Esophagus (tissue), 2 donors: Measurements from ENCODE around the gene MYCN. TPM values are rescaled to one million over a fixed set of nuclear protein-coding genes. Genes with fewer than 3 reads are reported as not detected.

Experiments used
- H3K27ac ChIP-seq, 2 donors: one replicate each; pipeline ENCODE4 v1.5.1; 2013; ENCODE audit warnings: low read depth in 2 of 2, mild to moderate bottlenecking in 2 of 2, inconsistent platforms in 1 of 2, low read length in 1 of 2, moderate library complexity in 1 of 2
- H3K27me3 ChIP-seq, 2 donors: one replicate each; pipeline ENCODE4 v1.6.1; 2013; ENCODE audit warnings: low read length in 2 of 2, control low read depth in 1 of 2, mild to moderate bottlenecking in 1 of 2; ENCODE audit not compliant: insufficient read depth in 2 of 2, control insufficient read depth in 1 of 2
- H3K36me3 ChIP-seq, 2 donors: one replicate each; pipeline ENCODE4 v1.6.1; 2013; ENCODE audit warnings: low read length in 1 of 2; ENCODE audit not compliant: control insufficient read depth in 2 of 2, insufficient read depth in 2 of 2
- H3K4me1 ChIP-seq, 2 donors: one replicate each; pipeline ENCODE4 v1.6.1; 2013; ENCODE audit warnings: low read length in 1 of 2; ENCODE audit not compliant: control insufficient read depth in 2 of 2, insufficient read depth in 2 of 2
- H3K4me3 ChIP-seq, 2 donors: one replicate each; pipeline ENCODE4 v1.5.1; 2013; ENCODE audit warnings: low read length in 2 of 2, mild to moderate bottlenecking in 2 of 2, low read depth in 1 of 2, moderate library complexity in 1 of 2
- H3K9me3 ChIP-seq, 2 donors: one replicate each; pipeline ENCODE4 v1.6.1; 2013; ENCODE audit warnings: mild to moderate bottlenecking in 2 of 2, low read depth in 1 of 2, low read length in 1 of 2, moderate library complexity in 1 of 2; ENCODE audit not compliant: control insufficient read depth in 2 of 2, insufficient read depth in 1 of 2
- WGBS, 2 donors: extraction: QIAGEN DNeasy Blood & Tissue Kit; methylation state at CpG; one replicate each; pipeline ENCODE4 v1.1.7; 2013; 5-methylcytosine and 5-hydroxymethylcytosine counted together
- polyA plus RNA-seq, 2 donors: library from polyadenylated mRNA; stranded (reverse); fragments of 200-250 nt; gene quantifications; one replicate each; pipeline ENCODE4 v1.2.3, GENCODE V29; 2013
- donor health status: healthy with polysubstance abuse.
- donor health status: Bipolar disorder and iron deficiency.

The MYCN gene
- polyA plus RNA-seq, 2 donors: 0.49 to 0.51 TPM

GRCh38 chr2:15983496-15983895 lies 43.1 kb downstream of the MYCN start:
- H3K9me3 ChIP-seq: no peaks in the 10 kb centered on the region
- H3K4me1 ChIP-seq: peaks cover 0 to 2% of the 10 kb centered on the region in 2 donors
- 84 to 86% methylated on average over 8 of the region's 8 CpGs for WGBS, 2 donors
- no peak overlapping the region for H3K27ac ChIP-seq
- H3K4me3 ChIP-seq: no peak overlapping the region
- no peaks in the 10 kb centered on the region for H3K36me3 ChIP-seq
- no peaks in the 10 kb centered on the region for H3K27me3 ChIP-seq

- Histone ChIP-seq H3K27me3 (no peaks in the 10 kb centered on the region), H3K4me1 (peaks cover 0 to 2% of the 10 kb centered on the region in 2 donors), H3K9me3 (no peaks in the 10 kb centered on the region), H3K36me3 (no peaks in the 10 kb centered on the region), H3K4me3 (no peak overlapping the region), H3K27ac (peak overlapping the region in 1 of 2 donors; percentile 5)
- WGBS, 2 donors: 83 to 89% methylated on average over 42 to 43 of the region's 43 CpGs
Observed at GRCh38 chr2:15984368-15985255, 44.3 kb downstream of the MYCN start.

- Histone ChIP-seq H3K27me3 (no peaks in the 10 kb centered on the region), H3K4me1 (peaks cover 0 to 2% of the 10 kb centered on the region in 2 donors), H3K36me3 (no peaks in the 10 kb centered on the region), H3K9me3 (no peaks in the 10 kb centered on the region), H3K27ac (no peak overlapping the region), H3K4me3 (no peak overlapping the region)
- WGBS, 2 donors: 94 to 96% methylated on average over 7 of the region's 7 CpGs
Observed at GRCh38 chr2:15985531-15985930, 45.2 kb downstream of the MYCN start.

GRCh38 chr2:15986068-15986560 lies 45.8 kb downstream of the MYCN start:
- H3K4me3 ChIP-seq: no peak overlapping the region
- no peak overlapping the region for H3K27ac ChIP-seq
- H3K27me3 ChIP-seq: no peaks in the 10 kb centered on the region
- H3K4me1 ChIP-seq: peaks cover 0 to 2% of the 10 kb centered on the region in 2 donors
- H3K36me3 ChIP-seq: no peaks in the 10 kb centered on the region
- 62 to 72% methylated on average over 9 of the region's 9 CpGs for WGBS, 2 donors
- no peaks in the 10 kb centered on the region for H3K9me3 ChIP-seq

GRCh38 chr2:15986644-15987043 lies 46.3 kb downstream of the MYCN start:
- Histone ChIP-seq H3K9me3 (no peaks in the 10 kb centered on the region), H3K27me3 (no peaks in the 10 kb centered on the region), H3K36me3 (no peaks in the 10 kb centered on the region), H3K4me1 (peaks cover 0 to 2% of the 10 kb centered on the region in 2 donors), H3K27ac (no peak overlapping the region), H3K4me3 (no peak overlapping the region)
- 78 to 80% methylated on average over 4 of the region's 4 CpGs for WGBS, 2 donors

GRCh38 chr2:15988733-15989132 lies 48.4 kb downstream of the MYCN start:
- H3K36me3 ChIP-seq: no peaks in the 10 kb centered on the region
- H3K9me3 ChIP-seq: no peaks in the 10 kb centered on the region
- WGBS, 2 donors: 81 to 84% methylated on average over 5 of the region's 5 CpGs
- no peaks in the 10 kb centered on the region for H3K4me1 ChIP-seq
- no peaks in the 10 kb centered on the region for H3K27me3 ChIP-seq
- no peak overlapping the region for H3K27ac ChIP-seq
- no peak overlapping the region for H3K4me3 ChIP-seq

- no peaks in the 10 kb centered on the region for H3K36me3 ChIP-seq
- H3K27ac ChIP-seq: peak overlapping the region in 1 of 2 donors; percentile 7
- WGBS, 2 donors: 40 to 44% methylated on average over 7 of the region's 7 CpGs
- H3K27me3 ChIP-seq: no peaks in the 10 kb centered on the region
- H3K9me3 ChIP-seq: no peaks in the 10 kb centered on the region
- H3K4me3 ChIP-seq: no peak overlapping the region
- H3K4me1 ChIP-seq: no peaks in the 10 kb centered on the region
Observed at GRCh38 chr2:15989559-15989958, 49.2 kb downstream of the MYCN start.

GRCh38 chr2:15990151-15991101 lies 50.1 kb downstream of the MYCN start:
- no peak overlapping the region for H3K27ac ChIP-seq
- no peaks in the 10 kb centered on the region for H3K27me3 ChIP-seq
- H3K9me3 ChIP-seq: no peaks in the 10 kb centered on the region
- WGBS, 2 donors: 88 to 94% methylated on average over 11 of the region's 11 CpGs
- H3K4me3 ChIP-seq: no peak overlapping the region
- no peaks in the 10 kb centered on the region for H3K4me1 ChIP-seq
- H3K36me3 ChIP-seq: no peaks in the 10 kb centered on the region

GRCh38 chr2:15991231-15991630 lies 50.9 kb downstream of the MYCN start:
- 66 to 67% methylated on average over 3 of the region's 3 CpGs for WGBS, 2 donors
- no peak overlapping the region for H3K4me3 ChIP-seq
- H3K36me3 ChIP-seq: no peaks in the 10 kb centered on the region
- H3K27ac ChIP-seq: no peak overlapping the region
- no peaks in the 10 kb centered on the region for H3K4me1 ChIP-seq
- no peaks in the 10 kb centered on the region for H3K9me3 ChIP-seq
- H3K27me3 ChIP-seq: no peaks in the 10 kb centered on the region
